ENCODE results near the gene EFNB1. TPM values are rescaled to one million over a fixed set of nuclear protein-coding genes. Genes with fewer than 3 reads are reported as not detected.

EFNB1 gene
- total and polyA plus RNA-seq, 2 experiments from 2014 or later: 1.3 to 2.7 TPM

GRCh38 chrX:68874076-68874475 is 45.3 kb downstream of the EFNB1 start:
- no peak for ATAC-seq

More at GRCh38 chrX:68874076-68874475, 45.3 kb downstream of the EFNB1 start:
- Mint-ChIP-seq H3K27me3 (ENCODE audit: insufficient read depth, low read depth, poor library complexity) (peaks cover 10% of the 10 kb centered on the region), H3K4me1 (peaks cover 17% of the 10 kb centered on the region), H3K9me3 (no peaks in the 10 kb centered on the region), H3K36me3 (ENCODE audit: low read depth) (no peaks in the 10 kb centered on the region), H3K4me3 (no peak overlapping the region), H3K27ac (no peak overlapping the region)
- H4K20me1 ChIP-seq (replicated peaks; ENCODE audit: insufficient read depth): no peaks in the 10 kb centered on the region
- no peak overlapping the region for H3K4me3 ChIP-seq
- H3K27me3 ChIP-seq (ENCODE audit: insufficient read depth): no peaks in the 10 kb centered on the region
- no peak overlapping the region for H3K4me2 ChIP-seq
- H3K27ac ChIP-seq (ENCODE audit: low read depth): no peak overlapping the region
- no peak overlapping the region for H2AFZ ChIP-seq
- TF ChIP-seq JUNB (IDR thresholded peaks at IDR 0.05; ENCODE audit: unreplicated experiment) (no peak), NANOG (IDR thresholded peaks at IDR 0.05; ENCODE audit: borderline replicate concordance) (no peak), EZH2 (IDR thresholded peaks at IDR 0.05; ENCODE audit: low read depth, unreplicated experiment) (no peak), ZNF331 (CRISPR knock-in tag; IDR thresholded peaks at IDR 0.05; ENCODE audit: low read depth) (no peak), EZH2phosphoT487 (IDR thresholded peaks at IDR 0.05; ENCODE audit: unreplicated experiment) (no peak), ETS1 (IDR thresholded peaks at IDR 0.05) (no peak), ZNF114 (CRISPR knock-in tag; IDR thresholded peaks at IDR 0.05) (no peak), POLR2AphosphoS5 (IDR thresholded peaks at IDR 0.05; ENCODE audit: low read depth) (no peak), CTCF (conservative IDR thresholded peaks at IDR 0.05; ENCODE audit: low read depth in 2 of 2) (no peak), CREB1 (CRISPR knock-in tag; IDR thresholded peaks at IDR 0.05; ENCODE audit: low read depth) (no peak), REST (IDR thresholded peaks at IDR 0.05; ENCODE audit: unreplicated experiment) (no peak), STAT1 (IDR thresholded peaks at IDR 0.05; ENCODE audit: unreplicated experiment) (no peak)
- TF ChIP-seq, protein P1, sequence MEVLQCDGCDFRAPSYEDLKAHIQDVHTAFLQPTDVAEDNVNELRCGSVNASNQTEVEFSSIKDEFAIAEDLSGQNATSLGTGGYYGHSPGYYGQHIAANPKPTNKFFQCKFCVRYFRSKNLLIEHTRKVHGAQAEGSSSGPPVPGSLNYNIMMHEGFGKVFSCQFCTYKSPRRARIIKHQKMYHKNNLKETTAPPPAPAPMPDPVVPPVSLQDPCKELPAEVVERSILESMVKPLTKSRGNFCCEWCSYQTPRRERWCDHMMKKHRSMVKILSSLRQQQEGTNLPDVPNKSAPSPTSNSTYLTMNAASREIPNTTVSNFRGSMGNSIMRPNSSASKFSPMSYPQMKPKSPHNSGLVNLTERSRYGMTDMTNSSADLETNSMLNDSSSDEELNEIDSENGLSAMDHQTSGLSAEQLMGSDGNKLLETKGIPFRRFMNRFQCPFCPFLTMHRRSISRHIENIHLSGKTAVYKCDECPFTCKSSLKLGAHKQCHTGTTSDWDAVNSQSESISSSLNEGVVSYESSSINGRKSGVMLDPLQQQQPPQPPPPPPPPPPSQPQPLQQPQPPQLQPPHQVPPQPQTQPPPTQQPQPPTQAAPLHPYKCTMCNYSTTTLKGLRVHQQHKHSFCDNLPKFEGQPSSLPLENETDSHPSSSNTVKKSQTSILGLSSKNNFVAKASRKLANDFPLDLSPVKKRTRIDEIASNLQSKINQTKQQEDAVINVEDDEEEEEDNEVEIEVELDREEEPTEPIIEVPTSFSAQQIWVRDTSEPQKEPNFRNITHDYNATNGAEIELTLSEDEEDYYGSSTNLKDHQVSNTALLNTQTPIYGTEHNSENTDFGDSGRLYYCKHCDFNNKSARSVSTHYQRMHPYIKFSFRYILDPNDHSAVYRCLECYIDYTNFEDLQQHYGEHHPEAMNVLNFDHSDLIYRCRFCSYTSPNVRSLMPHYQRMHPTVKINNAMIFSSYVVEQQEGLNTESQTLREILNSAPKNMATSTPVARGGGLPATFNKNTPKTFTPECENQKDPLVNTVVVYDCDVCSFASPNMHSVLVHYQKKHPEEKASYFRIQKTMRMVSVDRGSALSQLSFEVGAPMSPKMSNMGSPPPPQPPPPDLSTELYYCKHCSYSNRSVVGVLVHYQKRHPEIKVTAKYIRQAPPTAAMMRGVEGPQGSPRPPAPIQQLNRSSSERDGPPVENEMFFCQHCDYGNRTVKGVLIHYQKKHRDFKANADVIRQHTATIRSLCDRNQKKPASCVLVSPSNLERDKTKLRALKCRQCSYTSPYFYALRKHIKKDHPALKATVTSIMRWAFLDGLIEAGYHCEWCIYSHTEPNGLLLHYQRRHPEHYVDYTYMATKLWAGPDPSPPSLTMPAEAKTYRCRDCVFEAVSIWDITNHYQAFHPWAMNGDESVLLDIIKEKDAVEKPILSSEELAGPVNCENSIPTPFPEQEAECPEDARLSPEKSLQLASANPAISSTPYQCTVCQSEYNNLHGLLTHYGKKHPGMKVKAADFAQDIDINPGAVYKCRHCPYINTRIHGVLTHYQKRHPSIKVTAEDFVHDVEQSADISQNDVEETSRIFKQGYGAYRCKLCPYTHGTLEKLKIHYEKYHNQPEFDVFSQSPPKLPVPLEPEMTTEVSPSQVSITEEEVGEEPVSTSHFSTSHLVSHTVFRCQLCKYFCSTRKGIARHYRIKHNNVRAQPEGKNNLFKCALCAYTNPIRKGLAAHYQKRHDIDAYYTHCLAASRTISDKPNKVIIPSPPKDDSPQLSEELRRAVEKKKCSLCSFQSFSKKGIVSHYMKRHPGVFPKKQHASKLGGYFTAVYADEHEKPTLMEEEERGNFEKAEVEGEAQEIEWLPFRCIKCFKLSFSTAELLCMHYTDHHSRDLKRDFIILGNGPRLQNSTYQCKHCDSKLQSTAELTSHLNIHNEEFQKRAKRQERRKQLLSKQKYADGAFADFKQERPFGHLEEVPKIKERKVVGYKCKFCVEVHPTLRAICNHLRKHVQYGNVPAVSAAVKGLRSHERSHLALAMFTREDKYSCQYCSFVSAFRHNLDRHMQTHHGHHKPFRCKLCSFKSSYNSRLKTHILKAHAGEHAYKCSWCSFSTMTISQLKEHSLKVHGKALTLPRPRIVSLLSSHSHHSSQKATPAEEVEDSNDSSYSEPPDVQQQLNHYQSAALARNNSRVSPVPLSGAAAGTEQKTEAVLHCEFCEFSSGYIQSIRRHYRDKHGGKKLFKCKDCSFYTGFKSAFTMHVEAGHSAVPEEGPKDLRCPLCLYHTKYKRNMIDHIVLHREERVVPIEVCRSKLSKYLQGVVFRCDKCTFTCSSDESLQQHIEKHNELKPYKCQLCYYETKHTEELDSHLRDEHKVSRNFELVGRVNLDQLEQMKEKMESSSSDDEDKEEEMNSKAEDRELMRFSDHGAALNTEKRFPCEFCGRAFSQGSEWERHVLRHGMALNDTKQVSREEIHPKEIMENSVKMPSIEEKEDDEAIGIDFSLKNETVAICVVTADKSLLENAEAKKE (CRISPR knock-in tag; IDR thresholded peaks at IDR 0.05): no peak
- no peaks in the 10 kb centered on the region for H3K9me2 ChIP-seq (ENCODE audit: insufficient read depth)
- no peaks in the 10 kb centered on the region for H3K36me3 ChIP-seq (ENCODE audit: insufficient read depth)
- H3K79me2 ChIP-seq (replicated peaks; ENCODE audit: insufficient read depth): no peaks in the 10 kb centered on the region
- H3K4me1 ChIP-seq (ENCODE audit: insufficient read depth): no peaks in the 10 kb centered on the region
- no peak for DNase-seq (ENCODE audit: low spot score)
- H3F3A ChIP-seq (replicated peaks; ENCODE audit: low read depth): no peaks in the 10 kb centered on the region

Data from GM23338 (cell line).